Skin epidermis (tissue), 12 donors: ENCODE data around the gene CDC26.

ENCODE experiments used
- H3K27ac ChIP-seq, 21 experiments: fragments of 200-600 bp; sonication (generic) in 11 of 21; one replicate each; pipeline ENCODE4 v1.5.0; 2020; ENCODE audit warnings: mild to moderate bottlenecking in 3 of 21, inconsistent platforms in 2 of 21, moderate library complexity in 2 of 21
- H3K4me3 ChIP-seq, 7 experiments: fragments of 200-600 bp; sonication (generic) in 2 of 7; one replicate each; pipeline ENCODE4 v1.5.0; 2020; ENCODE audit warnings: inconsistent platforms in 2 of 7, mild to moderate bottlenecking in 2 of 7, moderate library complexity in 1 of 7

CDC26 gene

GRCh38 chr9:113275157-113276131 lies at the start of gene CDC26, which contains the start of gene PRPF4:
CDC26 (minus strand) TSS chr9:113275572; CDS start chr9:113272507, 3,065 bp downstream.
PRPF4 (plus strand) TSS chr9:113275658; CDS start chr9:113275744, 86 bp downstream.
- peak within 1 kb of the TSS; percentile 65 to 78 (median 72) for H3K4me3 ChIP-seq
- peak within 1 kb of the TSS; percentile 81 to 99 (median 94) for H3K27ac ChIP-seq

- Histone ChIP-seq H3K4me3 (no peak overlapping the region), H3K27ac (no peak overlapping the region)
Measured at GRCh38 chr9:113322671-113323070, 47.3 kb upstream of the CDC26 start.

- H3K27ac ChIP-seq = no peak overlapping the region
Measured at GRCh38 chr9:113320051-113320450, 44.7 kb upstream of the CDC26 start.

GRCh38 chr9:113319054-113319453 lies 43.7 kb upstream of the CDC26 start:
- Histone ChIP-seq H3K4me3 (no peak overlapping the region), H3K27ac (no peak overlapping the region)

More at GRCh38 chr9:113320051-113320450, 44.7 kb upstream of the CDC26 start:
- no peak overlapping the region for H3K4me3 ChIP-seq

GRCh38 chr9:113317777-113318176 lies 42.4 kb upstream of the CDC26 start:
- Histone ChIP-seq H3K27ac (no peak overlapping the region), H3K4me3 (no peak overlapping the region)

- Histone ChIP-seq H3K4me3 (no peak overlapping the region), H3K27ac (no peak overlapping the region)
Measured at GRCh38 chr9:113316030-113316429, 40.7 kb upstream of the CDC26 start.

- no peak overlapping the region for H3K27ac ChIP-seq
- no peak overlapping the region for H3K4me3 ChIP-seq
Measured at GRCh38 chr9:113315231-113315630, 39.9 kb upstream of the CDC26 start.

GRCh38 chr9:113313261-113313660 lies 37.9 kb upstream of the CDC26 start:
- Histone ChIP-seq H3K27ac (no peak overlapping the region), H3K4me3 (no peak overlapping the region)

GRCh38 chr9:113311961-113312360 lies 36.6 kb upstream of the CDC26 start:
- Histone ChIP-seq H3K4me3 (no peak overlapping the region), H3K27ac (no peak overlapping the region)

GRCh38 chr9:113310538-113310937 lies 35.2 kb upstream of the CDC26 start:
- Histone ChIP-seq H3K4me3 (no peak overlapping the region), H3K27ac (peak overlapping the region in 1 of 21 experiments; percentile 5)

GRCh38 chr9:113309204-113309813 lies 33.9 kb upstream of the CDC26 start:
- H3K4me3 ChIP-seq = no peak overlapping the region
- H3K27ac ChIP-seq = no peak overlapping the region

GRCh38 chr9:113307396-113307975 lies 32.1 kb upstream of the CDC26 start:
- no peak overlapping the region for H3K4me3 ChIP-seq
- H3K27ac ChIP-seq = no peak overlapping the region

GRCh38 chr9:113306566-113306965 lies 31.2 kb upstream of the CDC26 start:
- Histone ChIP-seq H3K27ac (no peak overlapping the region), H3K4me3 (no peak overlapping the region)

GRCh38 chr9:113302792-113303418 lies 27.5 kb upstream of the CDC26 start, which contains the start of gene RNF183:
RNF183 (minus strand) TSS chr9:113303376; CDS start chr9:113298184, 5,192 bp downstream.
- no peak within 1 kb of the TSS for H3K27ac ChIP-seq
- H3K4me3 ChIP-seq = no peak within 1 kb of the TSS

- H3K27ac ChIP-seq = no peak overlapping the region
Measured at GRCh38 chr9:113301548-113301947, 26.2 kb upstream of the CDC26 start.

GRCh38 chr9:113299800-113300292 lies 24.5 kb upstream of the CDC26 start:
- no peak overlapping the region for H3K27ac ChIP-seq
- H3K4me3 ChIP-seq = no peak overlapping the region

More at GRCh38 chr9:113301548-113301947, 26.2 kb upstream of the CDC26 start:
- H3K4me3 ChIP-seq = no peak overlapping the region

- Histone ChIP-seq H3K27ac (no peak overlapping the region), H3K4me3 (no peak overlapping the region)
Measured at GRCh38 chr9:113298924-113299770, 23.8 kb upstream of the CDC26 start.

GRCh38 chr9:113298311-113298710 lies 22.9 kb upstream of the CDC26 start:
- no peak overlapping the region for H3K4me3 ChIP-seq

More at GRCh38 chr9:113298311-113298710, 22.9 kb upstream of the CDC26 start:
- no peak overlapping the region for H3K27ac ChIP-seq
